Activated effector memory CD4-positive, alpha-beta T cell treated with Interleukin-2 at 50 U/mL for 16 hours (primary cell): ENCODE measurements around the gene BLACAT1.

Experiments
- DNase-seq: peaks from one replicate; pipeline ENCODE4 v3.0.0-alpha.2; 2020

The BLACAT1 gene

GRCh38 chr1:205453466-205453865, 2.4 kb downstream of the BLACAT1 start:
- DNase-seq, result no peak

DNA sequence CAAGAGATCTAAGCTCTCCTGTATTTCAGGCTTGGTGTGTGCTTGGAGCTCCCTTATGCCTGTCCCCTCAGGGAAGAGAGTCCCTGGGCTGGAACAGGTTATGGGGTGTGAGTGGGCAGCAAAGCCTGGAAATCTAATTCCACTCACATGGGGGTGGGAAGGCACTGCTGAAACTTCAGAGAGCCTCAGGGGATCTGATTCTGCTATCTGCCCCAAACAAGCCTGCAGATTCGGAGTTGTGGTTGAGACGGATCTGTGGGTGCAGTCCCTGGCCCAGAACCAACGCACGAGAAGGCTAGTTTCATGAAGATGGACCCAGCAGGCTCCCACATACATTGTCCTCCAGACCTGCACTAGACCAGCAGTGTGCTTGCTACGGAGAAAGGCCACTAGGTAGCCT, 2.9 kb downstream of the BLACAT1 start:
- no peak for DNase-seq

GRCh38 chr1:205452364-205452763, 3.5 kb downstream of the BLACAT1 start:
- DNase-seq, result no peak

GRCh38 chr1:205451759-205452164, 4.1 kb downstream of the BLACAT1 start:
- DNase-seq, result no peak

- DNase-seq, result no peak
Measured at GRCh38 chr1:205451202-205451601, 4.6 kb downstream of the BLACAT1 start.

- DNase-seq, result no peak
Measured at GRCh38 chr1:205450448-205450847, 5.4 kb downstream of the BLACAT1 start.

DNA sequence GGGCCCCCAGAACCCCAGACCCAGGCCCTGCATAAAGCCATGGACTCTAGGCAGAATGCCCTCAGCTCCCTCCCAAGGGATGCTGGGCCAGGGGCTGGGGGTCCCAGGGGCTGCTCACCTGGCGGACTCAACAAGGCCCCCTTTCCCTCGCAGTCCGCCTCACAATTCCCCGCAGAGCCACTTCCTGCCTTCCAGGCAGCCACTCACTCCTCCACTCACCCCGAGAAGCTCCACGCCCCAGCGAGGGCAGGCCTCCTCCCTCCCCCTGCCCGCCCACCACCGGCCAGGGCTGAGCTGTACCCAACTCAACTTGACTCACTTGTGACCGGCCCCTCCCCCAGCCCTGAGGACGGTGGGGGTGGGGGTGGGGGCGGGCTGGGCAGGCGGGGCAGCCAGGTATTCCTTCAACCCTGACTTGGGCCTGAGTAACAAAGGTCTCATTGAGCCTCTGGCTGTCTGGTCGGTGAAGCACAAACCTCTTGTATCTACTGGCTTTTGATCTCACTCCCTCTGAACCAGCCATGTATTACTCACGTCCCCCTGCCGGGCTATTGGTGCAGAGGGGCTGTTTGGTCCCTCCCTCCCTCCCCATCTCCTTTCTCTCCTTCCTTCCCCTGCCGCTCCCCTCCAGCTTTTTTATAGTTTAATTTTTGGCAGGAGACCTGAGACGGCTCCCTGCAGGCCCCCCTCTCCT, 5.9 kb downstream of the BLACAT1 start:
- no peak for DNase-seq

- DNase-seq, result no peak
Measured at GRCh38 chr1:205449254-205449749, 6.5 kb downstream of the BLACAT1 start.

DNA sequence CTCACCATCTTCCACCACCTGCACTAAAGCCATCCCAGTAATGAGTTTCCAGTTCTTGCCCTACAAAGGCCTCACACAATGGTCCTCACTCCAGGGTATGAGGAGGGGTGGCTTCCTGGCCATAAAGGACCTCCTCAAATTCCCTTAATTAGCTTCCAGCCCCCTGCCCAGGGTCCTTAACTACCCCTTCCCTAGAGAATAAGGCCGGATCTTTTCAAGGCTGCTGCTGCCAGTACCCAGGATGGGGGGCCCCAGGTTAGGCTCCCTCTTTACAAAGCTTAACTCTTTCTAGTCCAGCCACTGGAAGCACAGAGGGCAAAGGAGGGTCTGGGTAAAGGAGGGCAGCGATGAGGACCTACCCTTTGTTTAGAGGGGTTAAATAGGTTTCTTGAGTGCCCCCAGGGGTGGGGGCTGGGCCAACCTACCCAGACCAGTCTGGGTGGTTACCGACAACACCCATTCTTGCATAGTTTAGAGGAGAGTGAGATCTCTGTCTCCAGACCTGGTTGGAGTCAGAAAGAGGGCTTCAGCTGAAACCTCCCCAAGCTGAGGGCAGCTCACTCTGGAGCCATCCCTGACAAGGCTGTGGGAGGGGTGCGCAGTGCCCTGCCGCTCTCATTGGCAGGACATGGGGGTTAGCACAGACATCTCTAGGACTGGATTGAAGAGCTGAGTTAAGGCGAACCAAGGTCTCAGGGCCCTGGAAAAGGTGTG, 7.1 kb downstream of the BLACAT1 start:
- DNase-seq, result no peak

DNA sequence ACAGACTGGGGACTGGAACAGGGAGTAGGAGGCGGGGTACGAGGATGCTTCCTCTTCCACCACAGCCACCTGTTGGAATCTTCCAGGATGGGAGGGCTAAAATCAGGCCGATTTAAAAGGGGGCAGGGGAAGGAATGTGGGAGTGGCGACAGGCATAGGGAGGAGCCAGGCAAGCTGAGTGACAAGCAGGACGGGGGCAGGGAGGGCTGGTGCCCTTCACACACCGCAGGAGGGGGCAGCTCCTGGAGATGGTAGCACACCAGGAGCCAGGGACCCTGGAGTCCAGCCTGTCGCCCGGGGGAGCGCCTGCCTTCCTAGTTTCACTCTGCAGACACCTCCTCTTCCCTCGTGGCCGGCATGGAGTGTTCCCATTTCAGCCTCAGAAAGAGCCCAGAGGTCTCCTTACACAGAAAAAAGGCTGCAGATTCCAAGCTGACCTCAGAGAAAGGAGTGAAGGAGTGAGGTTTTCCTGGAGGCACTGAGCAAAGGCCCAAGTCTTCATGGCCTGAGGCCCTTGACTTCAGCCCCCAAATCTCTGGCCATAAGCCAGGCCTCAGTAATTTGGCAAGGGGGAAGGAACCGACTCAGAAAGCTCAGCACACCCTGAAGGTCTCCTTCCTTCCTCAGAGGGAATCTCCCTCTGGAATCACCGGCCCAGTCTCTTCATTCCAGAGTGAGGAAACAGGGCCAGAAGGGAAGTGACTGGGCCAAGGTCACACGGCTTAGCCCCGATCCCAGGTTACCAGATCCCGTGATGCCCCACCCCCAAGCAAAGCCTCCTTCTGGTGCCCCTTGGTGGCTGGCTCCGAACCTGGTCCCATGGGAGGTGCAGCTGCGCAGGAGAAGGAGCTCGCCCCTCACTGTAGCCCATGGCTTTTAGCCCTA, 8.1 kb downstream of the BLACAT1 start:
- DNase-seq, result no peak

DNA sequence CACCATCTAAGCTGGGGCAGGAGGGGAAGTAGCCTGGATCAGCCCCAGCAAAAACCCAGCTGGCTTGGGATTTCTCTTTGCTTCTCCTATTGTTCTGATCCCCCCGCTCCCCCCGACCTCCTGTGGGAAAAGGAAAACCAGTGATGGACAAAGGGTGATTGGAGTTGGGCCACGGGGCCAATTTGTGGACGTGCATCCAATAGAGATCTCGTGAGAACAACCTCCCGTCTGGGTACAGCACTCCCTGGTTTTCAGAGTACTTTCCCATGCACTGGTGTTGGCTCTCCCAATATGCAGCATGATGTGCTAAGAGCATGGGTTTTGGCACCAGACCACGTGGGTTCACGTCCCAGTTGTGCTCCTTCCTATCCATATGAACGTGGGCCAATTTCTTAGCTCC, 9.0 kb downstream of the BLACAT1 start:
- DNase-seq, result no peak

- DNase-seq, result no peak
Measured at GRCh38 chr1:205445646-205445935, 10.3 kb downstream of the BLACAT1 start.

- no peak for DNase-seq
Measured at GRCh38 chr1:205444931-205445645, 10.8 kb downstream of the BLACAT1 start.

GRCh38 chr1:205444300-205444930, 11.4 kb downstream of the BLACAT1 start:
- no peak for DNase-seq

GRCh38 chr1:205443585-205444299, 12.1 kb downstream of the BLACAT1 start:
- no peak for DNase-seq

DNA sequence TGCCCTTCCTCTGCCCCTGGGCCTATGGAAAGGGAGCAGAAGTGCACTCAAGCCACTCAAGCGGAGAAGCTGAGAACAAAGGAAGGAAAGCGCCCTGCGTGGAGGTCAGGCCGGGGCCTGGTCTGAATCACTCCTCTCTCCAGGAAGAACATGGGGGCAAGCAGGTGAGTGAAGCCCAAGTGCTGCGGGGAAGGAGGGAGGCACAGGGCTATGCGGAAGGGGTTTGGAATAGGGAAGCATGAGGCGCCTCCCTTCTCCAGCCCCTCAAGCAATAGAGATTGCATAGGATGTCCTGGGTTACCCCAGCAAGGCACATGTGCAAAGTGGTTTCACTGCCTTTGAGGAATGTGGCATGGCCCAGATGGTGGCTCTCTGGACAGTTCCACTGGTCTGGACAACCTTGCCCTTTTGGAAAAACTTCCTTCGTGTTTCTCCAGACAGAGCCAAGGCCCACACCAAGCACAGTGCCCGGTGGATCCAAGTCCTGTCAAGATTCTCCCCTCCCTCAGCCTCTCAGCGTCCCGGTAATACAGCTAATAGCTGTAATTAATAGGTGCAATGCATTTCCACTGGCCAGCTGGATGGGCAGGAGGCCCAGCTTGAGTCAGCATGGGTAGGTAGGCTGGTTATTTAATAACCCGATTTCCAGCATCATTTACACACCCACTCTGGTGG, 13.7 kb downstream of the BLACAT1 start:
- DNase-seq, result no peak

- DNase-seq, result no peak
Measured at GRCh38 chr1:205441716-205442050, 14.2 kb downstream of the BLACAT1 start.

DNA sequence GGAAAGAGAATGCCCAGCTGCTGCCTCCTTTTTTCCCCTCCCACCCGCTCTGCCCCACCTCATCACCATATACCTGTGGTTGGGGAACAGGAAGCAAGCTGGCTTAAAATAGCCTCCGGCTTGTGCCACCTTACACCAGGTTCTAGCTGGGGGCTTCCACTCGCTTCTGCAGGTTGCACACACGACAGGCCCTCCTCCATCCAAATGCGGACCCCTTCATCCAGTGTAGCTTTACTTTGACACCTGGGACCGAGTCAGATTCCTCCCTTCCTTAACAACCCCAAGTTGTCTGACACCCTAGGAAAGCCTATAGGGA, 14.6 kb downstream of the BLACAT1 start:
- DNase-seq, result no peak

- peak; percentile 66 for DNase-seq
Measured at GRCh38 chr1:205440476-205441317, 15.1 kb downstream of the BLACAT1 start.

GRCh38 chr1:205440121-205440475, 15.7 kb downstream of the BLACAT1 start:
- DNase-seq, result no peak
